ENCODE results near the gene SELENOW.
"Not testable (repeated sequence)": the region's sequence is repeated elsewhere in the genome, so short reads cannot be mapped to it uniquely, and the experiment has no call there.

SELENOW gene

DNA sequence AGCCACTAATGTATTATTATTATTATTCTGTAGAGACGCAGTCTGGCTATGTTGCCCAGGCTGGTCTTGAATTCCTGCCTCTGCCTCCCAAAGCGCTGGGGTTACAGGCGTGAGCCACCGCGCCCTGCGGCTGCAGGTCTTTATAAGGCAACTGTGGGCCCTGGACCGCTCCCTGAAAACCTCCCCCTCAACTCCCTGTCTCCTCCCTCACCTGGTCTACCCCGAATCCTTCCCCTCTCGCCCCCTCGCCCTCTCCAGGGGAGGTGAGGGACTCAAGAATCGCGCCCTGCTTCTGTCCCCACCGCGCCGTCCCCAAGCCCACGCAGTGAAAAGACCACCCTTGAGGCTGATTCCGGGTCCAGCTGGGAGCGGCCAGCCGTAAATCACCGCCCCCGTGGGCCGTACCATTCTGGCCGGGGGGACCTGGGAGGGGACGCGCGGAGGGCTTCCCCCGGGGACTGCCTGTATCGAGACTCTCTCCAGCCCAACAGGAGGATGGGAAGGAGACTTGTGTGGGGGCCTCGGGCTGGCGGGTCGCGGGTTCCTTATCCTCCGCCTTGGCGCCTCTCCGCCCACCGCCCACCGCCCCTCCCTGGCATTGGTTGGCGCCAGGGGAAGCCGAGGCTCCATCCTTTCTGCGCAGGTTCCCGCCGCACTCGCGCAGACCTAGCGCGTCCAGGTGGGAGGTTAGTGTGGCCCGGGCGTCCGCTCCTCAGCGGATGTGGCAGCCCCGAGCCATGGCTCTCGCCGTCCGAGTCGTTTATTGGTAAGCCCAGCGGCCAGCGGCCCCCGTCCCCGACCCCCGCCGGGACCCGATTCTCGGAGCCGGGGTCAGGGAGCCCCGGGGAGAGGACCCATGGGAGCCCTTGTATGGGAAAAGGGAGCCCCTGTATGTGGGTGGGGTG is at the start of gene SELENOW:
SELENOW (plus strand) TSS at position 655 of the 905 bp plus-strand sequence; CDS start at position 738, 83 bp downstream.
- DNase-seq = peak; percentile 92

DNA sequence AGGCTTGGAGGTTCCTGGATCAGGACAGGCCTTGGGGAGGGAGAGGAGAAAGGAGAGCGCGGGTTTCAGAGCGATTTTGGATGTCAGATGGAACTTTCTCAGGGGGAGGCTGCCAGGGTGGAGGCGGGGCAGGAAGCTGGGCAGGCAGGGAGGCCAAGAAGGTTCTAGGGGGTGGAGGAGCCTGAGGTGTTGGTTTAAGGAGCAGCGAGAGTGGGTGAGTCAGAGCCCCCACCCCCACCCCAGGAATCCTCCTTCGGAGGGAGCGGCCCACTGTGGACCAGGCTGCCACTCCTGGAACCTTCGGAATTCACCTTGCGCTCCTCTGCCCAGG is 49.1 kb upstream of the SELENOW start:
- no peak for DNase-seq

DNA sequence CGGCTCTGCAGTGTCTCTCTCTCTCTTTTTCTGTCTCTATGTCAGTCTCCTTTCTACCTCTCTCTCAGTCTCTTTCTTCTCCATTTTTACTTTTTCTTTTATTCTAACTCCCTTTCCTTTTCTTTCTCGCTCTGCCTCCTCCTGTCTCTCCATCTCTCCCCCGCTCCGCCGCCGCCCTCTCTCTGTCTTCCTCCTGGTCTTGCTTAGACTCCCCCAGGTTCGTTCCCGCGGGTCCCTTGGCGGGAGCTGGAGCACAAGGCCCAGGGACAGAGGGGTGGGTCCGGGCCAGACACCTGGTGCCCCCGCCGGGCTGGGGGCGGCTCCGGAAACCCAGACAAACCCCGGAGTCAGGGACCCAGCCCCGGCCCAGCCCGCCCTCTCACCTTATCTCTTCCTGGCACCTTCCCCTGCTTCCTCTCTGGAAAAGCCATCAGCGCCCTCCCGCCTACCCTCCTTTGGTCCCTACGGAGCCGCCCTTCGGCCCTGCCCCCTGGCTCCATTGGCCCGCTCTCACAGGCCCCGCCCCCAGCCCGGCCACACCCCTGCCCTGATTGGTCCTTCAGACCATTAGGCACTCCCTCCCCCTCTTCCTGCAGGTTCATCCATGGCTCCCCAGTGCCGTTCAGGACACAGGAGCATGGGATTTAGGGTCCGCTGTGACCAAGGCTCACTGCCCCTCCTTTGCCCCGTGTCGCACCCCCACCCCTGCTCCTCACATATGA is 48.5 kb upstream of the SELENOW start:
- DNase-seq = peak; percentile 74

DNA sequence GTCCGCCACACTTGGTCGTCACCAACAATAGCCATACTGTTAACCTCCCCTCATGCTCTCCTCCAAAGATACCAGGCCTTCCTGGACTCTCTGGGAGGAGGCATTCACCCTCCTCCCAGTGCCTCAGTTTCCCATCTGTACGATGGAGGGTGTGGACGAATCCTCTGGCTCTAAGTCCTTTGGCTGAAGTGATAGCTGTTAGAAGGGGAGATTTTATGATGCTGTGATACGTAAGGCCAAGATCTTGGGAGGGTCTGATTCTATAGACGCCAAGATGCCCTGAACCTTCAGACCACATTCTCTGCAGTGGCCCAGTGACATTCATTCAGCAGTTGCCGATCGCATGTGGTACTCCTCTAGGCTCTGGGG is 48.0 kb upstream of the SELENOW start:
- no peak for DNase-seq

DNA sequence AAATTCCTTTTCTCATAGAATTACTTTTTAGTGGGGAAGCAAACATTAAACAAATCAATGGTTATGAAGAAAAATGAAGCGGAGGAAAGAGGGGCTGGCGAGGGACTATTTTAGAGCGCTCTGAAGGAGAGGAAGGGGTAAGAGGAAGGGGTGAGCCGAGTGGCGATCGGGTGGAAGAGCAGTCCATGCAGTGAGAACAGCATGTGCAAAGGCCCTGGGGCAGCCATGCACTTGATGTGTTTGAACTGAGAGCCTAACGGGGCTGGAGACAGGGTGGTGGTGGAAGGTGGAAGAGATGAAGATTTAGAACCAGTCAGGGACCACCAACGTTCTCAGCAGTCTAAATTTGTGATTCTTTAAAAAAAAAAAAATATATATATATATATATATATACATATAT is 47.6 kb upstream of the SELENOW start:
- no peak for DNase-seq

DNA sequence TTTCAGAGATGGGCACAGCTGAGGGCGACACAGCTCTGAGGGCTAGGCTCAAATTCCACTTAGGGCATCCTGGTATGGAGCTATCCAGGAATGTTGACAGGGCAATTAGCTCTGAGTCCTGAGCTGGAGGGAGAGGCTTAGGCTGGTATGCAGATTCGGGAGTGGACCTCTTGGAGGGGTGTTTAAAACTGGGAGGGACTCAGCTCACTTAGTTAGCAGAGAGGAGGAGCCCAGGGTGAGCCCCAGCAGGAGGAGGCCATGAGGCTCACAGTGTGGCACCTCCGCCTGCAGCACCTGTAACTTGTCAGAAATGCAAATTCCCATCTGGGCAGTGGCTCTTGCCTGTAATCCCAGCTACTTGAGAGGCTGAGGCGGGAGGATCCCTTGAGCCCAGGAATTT is 43.4 kb upstream of the SELENOW start:
- no peak for DNase-seq

DNA sequence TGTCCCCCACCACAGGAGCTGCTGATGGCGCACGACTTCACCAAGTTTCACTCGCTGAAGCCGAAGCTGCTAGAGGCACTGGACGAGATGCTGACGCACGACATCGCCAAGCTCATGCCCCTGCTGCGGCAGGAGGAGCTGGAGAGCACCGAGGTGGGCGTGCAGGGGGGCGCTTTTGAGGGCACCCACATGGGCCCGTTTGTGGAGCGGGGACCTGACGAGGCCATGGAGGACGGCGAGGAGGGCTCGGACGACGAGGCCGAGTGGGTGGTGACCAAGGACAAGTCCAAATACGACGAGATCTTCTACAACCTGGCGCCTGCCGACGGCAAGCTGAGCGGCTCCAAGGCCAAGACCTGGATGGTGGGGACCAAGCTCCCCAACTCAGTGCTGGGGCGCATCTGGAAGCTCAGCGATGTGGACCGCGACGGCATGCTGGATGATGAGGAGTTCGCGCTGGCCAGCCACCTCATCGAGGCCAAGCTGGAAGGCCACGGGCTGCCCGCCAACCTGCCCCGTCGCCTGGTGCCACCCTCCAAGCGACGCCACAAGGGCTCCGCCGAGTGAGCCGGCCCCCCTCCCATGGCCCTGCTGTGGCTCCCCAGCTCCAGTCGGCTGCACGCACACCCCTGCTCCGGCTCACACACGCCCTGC is 37.5 kb upstream of the SELENOW start:
- no peak for DNase-seq

DNA sequence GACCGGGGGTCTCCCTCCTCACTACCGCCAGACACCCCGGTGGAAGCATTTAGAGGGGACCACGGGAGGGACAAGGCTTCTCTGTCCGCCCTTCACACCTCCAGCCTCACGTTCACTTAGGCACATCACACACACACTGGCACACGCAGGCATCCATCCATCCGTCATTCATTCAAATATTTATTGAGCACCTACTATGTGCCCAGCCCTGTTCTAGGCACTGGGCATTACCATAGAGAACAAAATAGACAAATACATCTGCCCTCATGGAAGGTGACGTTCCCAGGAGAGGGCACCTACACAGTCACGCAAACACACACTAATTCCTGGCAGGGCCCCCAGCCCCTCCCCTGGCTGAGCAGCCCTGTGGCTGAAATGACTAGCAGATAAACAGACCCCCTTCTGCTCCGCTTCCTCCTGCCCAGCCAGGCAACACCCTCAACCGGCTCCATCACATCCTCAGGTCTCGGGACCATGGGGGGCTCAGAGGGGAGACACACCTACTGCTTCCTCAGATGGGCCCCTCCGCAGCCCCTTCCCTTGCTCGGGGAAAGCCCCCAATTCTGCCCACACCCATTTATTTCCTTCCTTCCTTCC is 36.9 kb upstream of the SELENOW start:
- DNase-seq = no peak

DNA sequence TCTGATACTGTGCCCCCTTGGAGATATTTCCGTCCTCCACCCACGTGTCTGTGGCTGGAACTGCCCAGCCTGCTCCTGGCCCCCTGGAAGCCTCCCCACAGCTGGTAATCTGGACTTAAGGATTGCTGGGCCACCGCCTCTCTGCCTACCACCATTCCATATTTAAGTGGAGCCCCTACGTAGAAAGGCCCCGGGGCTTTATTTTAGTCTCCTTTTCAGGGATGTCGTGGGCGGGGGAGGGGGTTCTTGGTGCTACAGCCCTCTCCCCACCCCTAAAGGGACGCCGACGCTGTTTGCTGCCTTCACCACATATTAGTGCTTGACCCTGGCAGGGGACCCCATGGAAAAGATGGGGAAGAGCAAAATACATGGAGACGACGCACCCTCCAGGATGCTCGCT is 35.9 kb upstream of the SELENOW start:
- DNase-seq = no peak

DNA sequence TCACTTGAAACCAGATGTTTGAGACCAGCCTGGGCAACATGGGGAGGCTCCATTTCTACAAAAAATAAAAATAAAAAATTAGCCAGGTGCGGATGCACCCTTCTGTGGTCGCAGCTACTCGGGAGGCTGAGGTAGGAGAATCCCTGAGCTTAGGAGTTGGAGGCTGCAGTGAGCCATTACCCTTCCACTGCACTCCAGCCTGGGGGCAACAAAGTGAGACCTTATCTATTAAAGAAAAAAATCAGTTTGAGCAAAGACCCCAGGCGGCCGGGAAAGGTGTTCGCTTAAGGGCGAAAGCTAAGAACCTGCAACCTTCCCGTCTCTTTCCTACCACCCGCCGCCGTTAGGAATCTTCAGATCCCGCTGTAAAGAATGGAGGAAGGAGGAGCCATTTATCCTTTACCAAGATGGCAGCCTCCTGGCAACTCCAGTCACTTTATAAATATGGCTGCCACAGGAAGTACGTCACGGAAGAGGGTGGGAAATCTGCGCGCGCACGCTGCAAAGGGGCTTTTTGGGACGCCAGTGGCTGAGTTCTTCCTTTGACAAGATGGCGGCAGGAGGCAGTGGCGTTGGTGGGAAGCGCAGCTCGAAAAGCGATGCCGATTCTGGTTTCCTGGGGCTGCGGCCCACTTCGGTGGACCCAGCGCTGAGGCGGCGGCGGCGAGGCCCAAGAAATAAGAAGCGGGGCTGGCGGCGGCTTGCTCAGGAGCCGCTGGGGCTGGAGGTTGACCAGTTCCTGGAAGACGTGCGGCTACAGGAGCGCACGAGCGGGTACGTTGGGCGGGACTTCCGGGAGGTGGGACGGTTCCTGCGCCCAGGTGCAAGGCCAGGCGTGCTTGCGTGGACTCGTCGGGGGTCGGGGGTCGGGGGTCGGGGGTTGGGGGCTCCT is 33.2 kb upstream of the SELENOW start, which contains the start of gene NOP53:
NOP53 (plus strand) TSS at position 537 of the 892 bp plus-strand sequence; CDS start at position 551, 14 bp downstream.
- DNase-seq = peak; percentile 98

DNA sequence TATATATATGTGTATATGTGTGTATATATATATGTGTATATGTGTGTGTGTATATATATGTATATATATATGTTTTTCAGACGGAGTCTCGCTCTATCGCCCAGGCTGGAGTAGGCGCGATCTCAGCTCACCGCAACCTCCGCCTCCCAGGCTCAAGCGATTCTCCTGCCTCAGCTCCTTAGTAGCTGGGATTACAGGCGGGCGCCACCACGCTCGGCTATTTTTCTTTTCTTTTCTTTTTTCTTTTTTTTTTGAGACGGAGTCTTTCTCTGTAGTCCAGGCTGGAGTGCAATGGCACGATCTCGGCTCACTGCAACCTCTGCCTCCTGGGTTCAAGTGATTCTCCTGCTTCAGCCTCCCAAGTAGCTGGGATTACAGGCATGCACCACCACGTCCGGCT is 32.4 kb upstream of the SELENOW start:
- not testable (repeated sequence) for DNase-seq

DNA sequence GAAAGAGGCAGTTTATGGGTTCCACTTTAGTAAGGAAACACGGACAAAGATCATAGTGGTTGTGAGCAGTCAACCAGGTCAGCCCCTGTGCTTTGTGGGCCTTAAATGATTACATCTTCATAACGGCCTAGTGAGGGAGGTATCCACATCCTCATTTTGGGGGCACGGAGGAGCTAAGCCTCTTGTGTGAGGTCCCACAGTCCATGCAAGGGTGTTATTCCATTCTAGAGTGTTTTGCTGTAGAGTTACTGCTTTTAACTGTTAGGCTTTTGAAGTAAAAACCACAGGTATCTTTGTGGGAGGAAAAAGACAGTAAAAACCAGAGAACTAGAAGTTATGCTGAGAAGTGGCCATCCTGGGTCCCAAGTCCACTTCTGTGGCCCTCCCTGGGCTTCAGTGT is 29.2 kb upstream of the SELENOW start:
- no peak for DNase-seq

DNA sequence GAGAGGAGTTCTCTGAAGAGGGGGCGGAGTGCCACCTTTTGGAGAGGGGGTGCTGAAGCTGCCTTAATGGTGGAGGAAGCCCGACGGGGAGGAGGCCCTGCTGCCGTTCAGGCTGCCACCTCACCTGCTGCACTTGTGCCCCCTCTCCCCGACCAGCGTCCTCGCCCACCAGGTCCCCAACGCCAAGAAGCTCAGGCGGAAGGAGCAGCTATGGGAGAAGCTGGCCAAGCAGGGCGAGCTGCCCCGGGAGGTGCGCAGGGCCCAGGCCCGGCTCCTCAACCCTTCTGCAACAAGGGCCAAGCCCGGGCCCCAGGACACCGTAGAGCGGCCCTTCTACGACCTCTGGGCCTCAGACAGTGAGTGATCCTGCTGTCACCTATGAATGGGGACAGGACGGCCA is 27.8 kb upstream of the SELENOW start:
- no peak for DNase-seq

DNA sequence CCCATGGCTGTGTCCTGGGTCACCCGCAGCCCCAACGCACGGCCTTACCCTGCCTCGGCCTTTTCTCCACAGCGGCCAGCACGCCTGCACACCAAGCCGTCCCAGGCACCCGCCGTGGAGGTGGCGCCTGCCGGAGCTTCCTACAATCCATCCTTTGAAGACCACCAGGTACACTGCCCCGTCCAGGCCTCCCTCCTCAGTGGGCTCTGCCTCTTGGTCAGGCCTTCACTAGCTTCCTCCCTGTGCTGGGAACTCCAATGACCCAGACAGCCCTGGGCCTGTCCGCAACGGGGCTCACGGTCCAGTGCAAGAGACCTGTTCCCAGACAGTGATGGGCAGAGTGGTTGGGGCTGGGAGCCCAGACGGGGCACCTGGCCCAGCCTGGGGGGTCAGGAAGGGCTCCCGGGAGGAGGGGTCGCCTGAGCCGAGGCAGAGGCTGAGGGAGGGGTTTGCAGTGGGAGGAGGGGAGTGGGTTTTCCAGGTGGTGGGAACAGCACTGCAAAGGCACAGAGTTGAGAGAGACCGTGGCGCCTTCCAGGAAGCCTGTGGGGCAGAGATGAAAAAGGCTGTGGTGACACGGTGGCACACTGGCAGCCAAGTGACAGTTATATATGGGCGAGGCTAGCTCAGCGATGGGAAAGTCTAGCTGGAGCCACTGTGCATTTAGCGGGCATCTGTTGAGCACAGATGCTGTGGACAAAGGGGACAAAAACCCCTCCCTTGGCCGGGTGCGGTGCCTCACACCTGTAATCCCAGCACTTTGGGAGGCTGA is 25.9 kb upstream of the SELENOW start:
- DNase-seq = no peak

DNA sequence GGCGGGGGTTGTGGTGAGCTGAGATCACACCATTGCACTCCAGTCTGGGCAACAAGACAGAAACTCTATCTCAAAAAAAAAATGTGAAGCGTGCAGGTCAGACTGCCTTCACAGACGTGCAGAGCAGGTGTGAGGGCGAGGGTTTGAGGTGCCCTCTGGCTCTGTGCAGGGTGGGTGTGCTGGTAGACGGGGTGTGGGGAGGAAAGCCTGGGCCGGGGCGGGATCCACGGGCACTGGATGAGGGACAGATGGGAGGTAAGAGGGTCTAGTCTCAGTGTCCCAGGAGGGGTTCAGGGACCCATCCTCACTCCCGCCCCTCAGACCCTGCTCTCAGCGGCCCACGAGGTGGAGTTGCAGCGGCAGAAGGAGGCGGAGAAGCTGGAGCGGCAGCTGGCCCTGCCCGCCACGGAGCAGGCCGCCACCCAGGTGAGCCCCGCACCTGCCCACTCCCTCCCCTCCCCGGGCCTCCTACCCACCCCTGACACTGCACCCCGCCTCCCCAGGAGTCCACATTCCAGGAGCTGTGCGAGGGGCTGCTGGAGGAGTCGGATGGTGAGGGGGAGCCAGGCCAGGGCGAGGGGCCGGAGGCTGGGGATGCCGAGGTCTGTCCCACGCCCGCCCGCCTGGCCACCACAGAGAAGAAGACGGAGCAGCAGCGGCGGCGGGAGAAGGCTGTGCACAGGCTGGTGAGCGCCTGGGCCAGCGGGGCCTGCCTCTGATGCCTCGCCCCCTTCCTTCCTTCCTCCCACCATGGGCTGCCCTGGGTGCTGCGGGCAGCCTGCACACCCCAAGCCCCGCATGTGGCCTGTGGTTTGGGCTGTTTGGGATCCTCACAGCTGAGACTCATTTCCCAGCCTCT is 24.1 kb upstream of the SELENOW start:
- DNase-seq = no peak

DNA sequence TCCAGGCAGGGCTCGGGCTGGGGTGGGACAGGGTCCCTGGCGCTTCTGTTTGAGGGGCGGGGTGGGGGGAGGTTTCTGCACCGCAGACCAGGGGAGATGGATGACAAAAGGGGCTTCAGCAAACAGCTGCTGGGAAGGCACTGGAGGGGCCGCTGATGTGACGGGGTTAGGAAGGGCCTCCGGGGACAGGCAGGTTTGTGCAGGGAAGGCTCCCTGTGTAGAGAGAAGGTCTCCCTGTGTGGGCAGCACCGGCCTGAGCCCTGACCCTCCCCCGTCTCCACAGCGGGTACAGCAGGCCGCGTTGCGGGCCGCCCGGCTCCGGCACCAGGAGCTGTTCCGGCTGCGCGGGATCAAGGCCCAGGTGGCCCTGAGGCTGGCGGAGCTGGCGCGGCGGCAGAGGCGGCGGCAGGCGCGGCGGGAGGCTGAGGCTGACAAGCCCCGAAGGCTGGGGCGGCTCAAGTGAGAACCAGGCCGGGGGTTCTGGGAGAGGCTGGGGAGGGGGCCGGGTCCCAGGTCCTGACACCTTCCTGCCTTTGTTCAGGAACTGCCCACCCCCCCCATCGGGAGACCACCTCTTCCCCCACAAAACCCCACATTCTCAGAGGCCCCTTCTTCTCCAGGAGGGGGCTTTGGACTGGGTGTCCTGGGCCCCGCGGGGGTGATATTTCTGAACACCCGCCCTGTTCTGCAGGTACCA is 23.3 kb upstream of the SELENOW start:
- DNase-seq = no peak

DNA sequence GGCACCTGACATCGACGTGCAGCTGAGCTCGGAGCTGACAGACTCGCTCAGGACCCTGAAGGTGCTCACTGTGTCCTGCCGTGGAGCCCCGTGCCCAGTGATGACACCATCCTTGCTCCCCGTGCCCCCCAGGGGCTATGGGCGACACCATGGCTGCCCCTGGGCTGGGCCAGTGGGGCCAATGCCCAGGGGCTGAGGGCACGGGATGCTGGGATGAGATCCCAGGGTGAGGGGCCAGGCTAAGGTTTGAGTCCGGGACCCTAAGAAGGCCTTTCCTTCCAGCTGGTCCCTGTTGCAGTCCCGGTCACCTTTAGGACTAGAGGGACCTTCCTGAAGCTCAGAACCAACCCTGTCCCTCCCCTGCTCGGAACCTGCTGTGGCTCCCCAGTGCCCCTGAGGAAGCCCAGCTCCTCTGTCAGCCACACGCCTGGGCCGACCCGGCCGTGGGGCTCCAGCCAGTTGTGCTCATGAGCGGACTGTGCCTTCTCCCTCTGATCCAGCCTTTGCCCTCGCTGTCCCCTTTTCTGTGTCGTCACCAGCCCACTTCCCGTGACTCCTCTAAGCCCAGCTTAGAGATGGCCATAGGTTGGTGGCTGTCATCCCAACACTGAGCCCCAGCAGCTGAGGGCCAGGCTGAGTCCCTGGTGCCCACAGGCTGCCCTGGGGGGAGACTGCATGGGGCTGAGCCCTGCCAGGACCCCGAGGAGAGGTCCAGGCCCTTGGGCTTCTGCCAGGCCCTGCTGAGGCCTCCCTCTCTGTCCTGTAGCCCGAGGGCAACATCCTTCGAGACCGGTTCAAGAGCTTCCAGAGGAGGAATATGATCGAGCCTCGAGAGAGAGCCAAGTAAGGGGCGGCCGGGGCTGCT is 22.5 kb upstream of the SELENOW start:
- DNase-seq = no peak

DNA sequence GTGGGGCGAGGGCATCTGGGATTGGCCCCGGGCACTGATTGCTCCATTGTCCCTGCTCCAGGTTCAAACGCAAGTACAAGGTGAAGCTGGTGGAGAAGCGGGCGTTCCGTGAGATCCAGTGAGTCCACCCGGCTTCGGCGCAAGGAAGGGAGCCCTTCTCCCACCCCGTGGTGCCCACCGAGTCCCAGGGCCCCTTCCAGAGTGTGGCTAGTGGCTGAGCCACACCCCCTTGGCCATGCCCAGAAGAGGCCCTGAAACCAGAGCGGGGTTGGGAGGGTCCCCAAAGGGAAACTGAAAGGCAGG is 21.9 kb upstream of the SELENOW start:
- DNase-seq = no peak
